ENCODE data around the gene SEC14L1. TPM values are rescaled to one million over a fixed set of nuclear protein-coding genes. Genes with fewer than 3 reads are reported as not detected.
"Not testable (repeated sequence)": the region's sequence is repeated elsewhere in the genome, so short reads cannot be mapped to it uniquely, and the experiment has no call there.

The SEC14L1 gene
- polyA plus RNA-seq, 1 donor, result 71.5 TPM

- DNase-seq (ENCODE audit: low read depth), result no peak
Measured at GRCh38 chr17:77141846-77142449, 1.2 kb downstream of the SEC14L1 start.

- no peak for DNase-seq (ENCODE audit: low read depth)
Measured at GRCh38 chr17:77142689-77143088, 1.9 kb downstream of the SEC14L1 start.

GRCh38 chr17:77143306-77143705 lies 2.5 kb downstream of the SEC14L1 start:
- DNase-seq (ENCODE audit: low read depth), result no peak

- no peak for DNase-seq (ENCODE audit: low read depth)
Measured at GRCh38 chr17:77144227-77144626, 3.5 kb downstream of the SEC14L1 start.

GRCh38 chr17:77145224-77145611 lies 4.4 kb downstream of the SEC14L1 start:
- no peak for DNase-seq (ENCODE audit: low read depth)

GRCh38 chr17:77145612-77146245 lies 5.0 kb downstream of the SEC14L1 start:
- DNase-seq (ENCODE audit: low read depth), result no peak

GRCh38 chr17:77146246-77146632 lies 5.5 kb downstream of the SEC14L1 start:
- DNase-seq (ENCODE audit: low read depth), result no peak

GRCh38 chr17:77146882-77147281 lies 6.1 kb downstream of the SEC14L1 start:
- DNase-seq (ENCODE audit: low read depth), result no peak

- DNase-seq (ENCODE audit: low read depth), result no peak
Measured at GRCh38 chr17:77147357-77147801, 6.6 kb downstream of the SEC14L1 start.

- DNase-seq (ENCODE audit: low read depth), result no peak
Measured at GRCh38 chr17:77148077-77148939, 7.5 kb downstream of the SEC14L1 start.

- no peak for DNase-seq (ENCODE audit: low read depth)
Measured at GRCh38 chr17:77148940-77149510, 8.3 kb downstream of the SEC14L1 start.

- no peak for DNase-seq (ENCODE audit: low read depth)
Measured at GRCh38 chr17:77150196-77150595, 9.4 kb downstream of the SEC14L1 start.

- no peak for DNase-seq (ENCODE audit: low read depth)
Measured at GRCh38 chr17:77151186-77151585, 10.4 kb downstream of the SEC14L1 start.

- DNase-seq (ENCODE audit: low read depth), result not testable (repeated sequence)
Measured at GRCh38 chr17:77152056-77152455, 11.3 kb downstream of the SEC14L1 start.

GRCh38 chr17:77153472-77153871 lies 12.7 kb downstream of the SEC14L1 start:
- DNase-seq (ENCODE audit: low read depth), result no peak

GRCh38 chr17:77153999-77154586 lies 13.3 kb downstream of the SEC14L1 start:
- DNase-seq (ENCODE audit: low read depth), result no peak

- DNase-seq (ENCODE audit: low read depth), result no peak
Measured at GRCh38 chr17:77155125-77155524, 14.4 kb downstream of the SEC14L1 start.

- not testable (repeated sequence) for DNase-seq (ENCODE audit: low read depth)
Measured at GRCh38 chr17:77157766-77158165, 17.0 kb downstream of the SEC14L1 start.

- no peak for DNase-seq (ENCODE audit: low read depth)
Measured at GRCh38 chr17:77160091-77160874, 19.5 kb downstream of the SEC14L1 start.

- DNase-seq (ENCODE audit: low read depth), result no peak
Measured at GRCh38 chr17:77160875-77161530, 20.2 kb downstream of the SEC14L1 start.

GRCh38 chr17:77161953-77162352 lies 21.2 kb downstream of the SEC14L1 start:
- DNase-seq (ENCODE audit: low read depth), result no peak

Measured in forelimb muscle (tissue), 1 donor.